Sigmoid colon (tissue), 4 donors: ENCODE data around the gene DENND5A.

Experiments used
- CTCF ChIP-seq, 4 experiments: fragments of 450-650 bp in 3 of 4; fragments of 200-600 bp in 1 of 4; IDR thresholded peaks; one replicate each; pipeline ENCODE4 v1.5.1; 2016 to 2019; ENCODE audit warnings: antibody characterized with exemption in 4 of 4, mild to moderate bottlenecking in 3 of 4, moderate library complexity in 2 of 4
- EP300 ChIP-seq, 4 donors: sonication (generic); formaldehyde crosslinking; IDR thresholded peaks; one replicate each; pipeline ENCODE4 v1.6.1; 2017; ENCODE audit warnings: antibody characterized with exemption in 4 of 4
- POLR2A ChIP-seq, 2 donors: fragments of 450-650 bp; IDR thresholded peaks; one replicate each; pipeline ENCODE4 v1.6.1; 2016; ENCODE audit warnings: antibody characterized with exemption in 2 of 2, mild to moderate bottlenecking in 2 of 2, moderate library complexity in 2 of 2

- no peak for TF ChIP-seq CTCF (IDR thresholded peaks at IDR 0.05)
- TF ChIP-seq EP300 (IDR thresholded peaks at IDR 0.05): no peak
- TF ChIP-seq POLR2A (IDR thresholded peaks at IDR 0.05): no peak
Observed at GRCh38 chr11:9219115-9219514, 46.0 kb downstream of the DENND5A start.
